ENCODE data around the gene NGRN. TPM values are rescaled to one million over a fixed set of nuclear protein-coding genes. Genes with fewer than 3 reads are reported as not detected.

NGRN gene
- total and polyA plus RNA-seq, 2 donors (not counting 1 experiment from before 2014, with no cell fraction given): 23.1 to 45.5 TPM

DNA sequence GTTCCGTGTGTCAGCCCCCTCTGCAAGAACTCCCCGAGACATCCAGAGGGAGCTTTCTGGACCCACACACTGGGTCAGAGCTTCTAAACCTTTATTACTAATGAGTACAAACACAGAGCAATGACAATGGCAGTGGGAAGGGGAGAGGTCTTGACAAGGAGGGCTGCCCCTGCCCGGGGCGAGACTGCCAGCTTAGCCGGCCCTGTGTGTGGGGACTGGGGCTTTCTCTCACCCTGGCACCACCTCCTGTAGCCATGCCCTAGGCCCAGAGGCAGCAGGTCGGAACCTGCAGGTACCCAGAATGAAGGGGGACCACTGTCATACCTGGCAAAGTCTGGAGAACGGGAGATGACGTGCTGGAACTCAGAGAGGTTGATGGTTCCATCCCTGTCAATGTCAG lies 34.9 kb upstream of the NGRN start:
- H3K4me1 Mint-ChIP-seq: peaks cover 52% of the 10 kb centered on the region
- ChIA-PET POLR2A (interaction anchor here (1.0 to 4.8 kb wide), 9 partner anchors 10 to 705 kb away, joined by 3 to 56 read pairs (median 5); partner anchors contain the start of genes NGRN and SEMA4B), CTCF (interaction anchor here (0.8 to 4.7 kb wide), 5 partner anchors 11 to 56 kb away, joined by 3 to 102 read pairs (median 7); partner anchors contain the start of gene SEMA4B)
- Histone ChIP-seq H3K9me3 (ENCODE audit: control extremely low read depth in 1 of 3, control insufficient read depth in 2 of 3, insufficient read depth in 1 of 3, low read length in 2 of 3) (no peaks in the 10 kb centered on the region), H3K4me3 (ENCODE audit: control extremely low read depth in 1 of 5, extremely low read depth in 1 of 5, insufficient read depth in 1 of 5, low read depth in 2 of 5, low read length in 4 of 5) (peak overlapping the region in 3 of 5 experiments; percentile 5 to 38 (median 6)), H3K4me2 (replicated peaks; ENCODE audit: low read depth, low read length, poor library complexity, severe bottlenecking) (peak overlapping the region; percentile 90), H3K27me3 (replicated peaks in 1 of 4; ENCODE audit: control extremely low read depth in 1 of 4, control insufficient read depth in 3 of 4, insufficient read depth in 4 of 4, low read length in 3 of 4) (no peaks in the 10 kb centered on the region), H3K79me2 (ENCODE audit: control insufficient read depth, insufficient read depth, low read length) (peaks cover 36% of the 10 kb centered on the region), H4K20me1 (ENCODE audit: control insufficient read depth, insufficient read depth, low read length, poor library complexity, severe bottlenecking) (peaks cover 39% of the 10 kb centered on the region), H3K27ac (ENCODE audit: low read length in 2 of 2) (peak overlapping the region; percentile 88 to 99), H3K36me3 (replicated peaks in 1 of 2; ENCODE audit: control extremely low read depth in 1 of 2, control insufficient read depth in 1 of 2, extremely low read depth in 1 of 2, insufficient read depth in 2 of 2, low read length in 1 of 2) (peaks cover 0 to 55% of the 10 kb centered on the region in 2 experiments), H3K9ac (ENCODE audit: low read length) (peak overlapping the region; percentile 42), H2AFZ (ENCODE audit: insufficient read depth, low read depth, low read length, poor library complexity, severe bottlenecking) (peak overlapping the region; percentile 31), H3K4me1 (ENCODE audit: control insufficient read depth in 2 of 2, insufficient read depth in 2 of 2, low read length in 2 of 2) (peaks cover 40 to 50% of the 10 kb centered on the region in 2 donors)
- intact Hi-C loops (cut with micrococcal nuclease): loop anchor here (1.0 to 5.0 kb wide), 4 partner anchors 11 to 172 kb away; partner anchors contain the start of gene IDH2
- TF ChIP-seq, protein P1, sequence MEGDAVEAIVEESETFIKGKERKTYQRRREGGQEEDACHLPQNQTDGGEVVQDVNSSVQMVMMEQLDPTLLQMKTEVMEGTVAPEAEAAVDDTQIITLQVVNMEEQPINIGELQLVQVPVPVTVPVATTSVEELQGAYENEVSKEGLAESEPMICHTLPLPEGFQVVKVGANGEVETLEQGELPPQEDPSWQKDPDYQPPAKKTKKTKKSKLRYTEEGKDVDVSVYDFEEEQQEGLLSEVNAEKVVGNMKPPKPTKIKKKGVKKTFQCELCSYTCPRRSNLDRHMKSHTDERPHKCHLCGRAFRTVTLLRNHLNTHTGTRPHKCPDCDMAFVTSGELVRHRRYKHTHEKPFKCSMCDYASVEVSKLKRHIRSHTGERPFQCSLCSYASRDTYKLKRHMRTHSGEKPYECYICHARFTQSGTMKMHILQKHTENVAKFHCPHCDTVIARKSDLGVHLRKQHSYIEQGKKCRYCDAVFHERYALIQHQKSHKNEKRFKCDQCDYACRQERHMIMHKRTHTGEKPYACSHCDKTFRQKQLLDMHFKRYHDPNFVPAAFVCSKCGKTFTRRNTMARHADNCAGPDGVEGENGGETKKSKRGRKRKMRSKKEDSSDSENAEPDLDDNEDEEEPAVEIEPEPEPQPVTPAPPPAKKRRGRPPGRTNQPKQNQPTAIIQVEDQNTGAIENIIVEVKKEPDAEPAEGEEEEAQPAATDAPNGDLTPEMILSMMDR (IDR thresholded peaks at IDR 0.05): no peak
- no peak for TF ChIP-seq EZH2 (IDR thresholded peaks at IDR 0.05; ENCODE audit: borderline replicate concordance, insufficient read depth, low read depth, low read length, poor library complexity, severe bottlenecking)
- DNase-seq: no peak
- WGBS (ENCODE audit: insufficient coverage): 93% methylated on average over 5 of the region's 8 CpGs
- ATAC-seq (ENCODE audit: low read depth): no peak
- no peaks in the 10 kb centered on the region for H3K9me3 Mint-ChIP-seq (ENCODE audit: insufficient read depth)
- peak overlapping the region; percentile 97 for H3K4me3 Mint-ChIP-seq
- H3K27me3 Mint-ChIP-seq: no peaks in the 10 kb centered on the region
- peak overlapping the region; percentile 97 for H3K27ac Mint-ChIP-seq
